Suprapubic skin (tissue), 4 donors: ENCODE data around the gene CHMP3.
"Not testable (repeated sequence)": the region's sequence is repeated elsewhere in the genome, so short reads cannot be mapped to it uniquely, and the experiment has no call there.

Experiments
- CTCF ChIP-seq, 2 donors: fragments of 200-600 bp in 1 of 2; fragments of 450-650 bp in 1 of 2; sonication (generic) in 1 of 2; IDR thresholded peaks; one replicate each; pipeline ENCODE4 v1.5.1; 2016 to 2019; ENCODE audit warnings: antibody characterized with exemption in 2 of 2, mild to moderate bottlenecking in 1 of 2, moderate library complexity in 1 of 2
- POLR2A ChIP-seq, 2 donors: fragments of 450-650 bp; IDR thresholded peaks; one replicate each; pipeline ENCODE4 v1.6.1; 2017; ENCODE audit warnings: antibody characterized with exemption in 2 of 2, mild to moderate bottlenecking in 2 of 2, moderate library complexity in 2 of 2
- POLR2AphosphoS5 ChIP-seq, 3 donors: sonication (generic); formaldehyde crosslinking; IDR thresholded peaks; one replicate each; pipeline ENCODE4 v1.6.1; 2017; ENCODE audit warnings: antibody characterized with exemption in 3 of 3

DNA sequence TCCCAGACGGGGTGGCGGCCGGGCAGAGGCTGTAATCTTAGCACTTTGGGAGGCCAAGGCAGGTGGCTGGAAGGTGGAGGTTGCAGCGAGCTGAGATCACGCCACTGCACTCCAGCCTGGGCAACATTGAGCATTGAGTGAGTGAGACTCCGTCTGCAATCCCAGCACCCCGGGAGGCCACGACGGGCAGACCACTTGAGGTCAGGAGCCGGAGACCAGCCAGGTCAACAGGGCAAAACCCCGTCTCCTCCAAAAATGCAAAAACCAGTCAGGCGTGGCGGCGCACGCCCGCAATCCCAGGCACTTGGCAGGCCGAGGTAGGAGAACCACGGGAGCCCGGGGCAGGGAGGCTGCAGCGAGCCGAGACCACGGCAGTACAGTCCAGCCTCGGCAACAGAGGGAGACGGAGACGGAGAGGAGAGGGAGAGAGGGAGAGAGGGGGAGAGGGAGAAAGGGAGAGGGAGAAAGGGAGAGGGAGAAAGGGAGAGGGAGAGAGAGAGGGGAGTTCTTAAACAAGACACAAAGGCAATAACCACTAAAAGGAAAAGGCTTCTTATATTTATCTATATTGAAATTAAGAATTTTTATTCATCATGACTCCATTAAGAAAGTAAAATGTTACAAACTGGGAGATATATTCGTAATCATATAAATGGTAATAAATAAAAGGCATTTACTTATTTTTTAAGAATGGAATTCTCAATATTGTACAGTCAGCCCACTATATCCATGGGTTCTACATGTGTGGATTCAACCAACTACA lies 13.1 kb downstream of the CHMP3 start:
- TF ChIP-seq CTCF, POLR2A, POLR2AphosphoS5 (IDR thresholded peaks at IDR 0.05): not testable (repeated sequence)
